Measurements from ENCODE around the gene DNAAF5.
"Not testable (repeated sequence)": the region's sequence is repeated elsewhere in the genome, so short reads cannot be mapped to it uniquely, and the experiment has no call there.

The DNAAF5 gene

DNA sequence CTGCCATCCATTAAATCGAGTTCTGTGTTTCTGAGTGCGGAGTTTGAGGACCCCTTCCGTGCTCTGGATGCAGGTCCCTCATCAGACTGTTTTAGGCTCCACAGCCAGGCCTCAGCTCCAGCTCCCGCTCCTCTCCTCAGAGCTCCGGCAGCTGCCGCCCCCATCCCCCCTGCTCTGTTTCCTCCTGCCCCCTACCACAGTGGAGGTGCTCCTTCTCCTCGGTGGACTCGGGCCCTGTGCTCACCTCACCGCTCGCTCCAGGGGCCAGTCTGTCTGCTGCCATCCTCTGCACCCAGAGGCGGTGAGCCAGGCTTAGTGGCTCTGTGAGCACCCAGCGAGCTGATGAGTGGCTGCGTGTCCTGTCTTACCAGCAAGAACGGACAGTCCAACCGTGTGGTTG, 21.9 kb downstream of the DNAAF5 start:
- no peak for DNase-seq

DNA sequence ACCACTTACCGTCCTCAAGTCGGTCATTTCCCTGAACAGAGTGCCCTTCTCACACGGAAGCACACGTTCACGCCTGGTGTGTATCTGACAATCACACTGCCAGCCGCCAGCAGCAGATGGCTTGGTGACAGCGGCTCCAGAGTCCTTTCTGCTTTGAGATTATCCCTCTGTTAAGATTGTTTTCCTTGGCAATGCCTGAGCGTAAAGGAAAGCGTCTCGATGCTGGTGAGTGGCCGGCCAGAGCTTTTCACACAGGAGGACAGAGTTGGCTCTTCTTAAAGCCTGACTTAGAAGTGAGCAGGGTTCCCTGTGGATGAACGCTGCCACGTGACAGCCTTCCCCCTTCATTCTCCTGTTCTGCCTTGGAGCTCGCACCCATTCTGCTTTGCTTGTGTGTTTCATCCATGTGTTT, 22.6 kb downstream of the DNAAF5 start:
- no peak for DNase-seq

DNA sequence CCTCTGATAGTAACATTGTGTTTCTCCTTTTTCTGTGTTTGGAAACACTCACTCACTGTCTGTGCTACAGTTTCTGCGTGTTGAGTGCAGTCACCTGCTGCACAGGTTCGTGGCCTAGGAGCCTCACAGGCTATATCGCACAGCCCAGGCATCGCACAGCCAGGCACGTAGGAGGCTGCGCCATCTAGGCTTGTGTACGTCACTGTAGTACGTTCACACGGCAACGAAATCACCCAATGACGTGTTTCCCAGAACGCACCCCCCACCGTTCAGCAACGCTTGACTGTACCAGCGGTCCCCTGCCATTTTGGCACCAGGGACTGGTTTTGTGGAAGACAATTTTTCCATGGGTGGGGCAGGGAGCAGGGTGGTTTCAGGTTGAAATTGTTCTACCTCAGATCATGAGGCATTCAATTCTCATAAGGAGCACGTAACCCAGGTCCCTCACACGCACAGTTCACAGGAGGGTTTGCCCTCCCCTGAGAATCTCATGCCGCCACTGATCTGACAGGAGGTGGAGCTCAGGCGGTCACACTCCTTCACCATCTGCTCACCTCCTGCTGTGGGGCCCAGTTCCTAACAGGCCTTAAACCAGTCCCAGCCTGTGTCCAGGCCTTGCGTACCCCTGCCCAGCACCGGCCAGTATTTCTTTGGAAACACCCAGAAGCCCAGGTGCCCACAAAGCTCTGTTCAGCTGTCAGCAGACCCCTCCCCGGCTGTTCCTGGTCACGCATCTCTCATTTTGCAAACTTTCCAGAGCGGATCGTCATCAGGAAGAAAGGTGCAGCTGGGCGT, 23.8 kb downstream of the DNAAF5 start:
- DNase-seq = no peak

DNA sequence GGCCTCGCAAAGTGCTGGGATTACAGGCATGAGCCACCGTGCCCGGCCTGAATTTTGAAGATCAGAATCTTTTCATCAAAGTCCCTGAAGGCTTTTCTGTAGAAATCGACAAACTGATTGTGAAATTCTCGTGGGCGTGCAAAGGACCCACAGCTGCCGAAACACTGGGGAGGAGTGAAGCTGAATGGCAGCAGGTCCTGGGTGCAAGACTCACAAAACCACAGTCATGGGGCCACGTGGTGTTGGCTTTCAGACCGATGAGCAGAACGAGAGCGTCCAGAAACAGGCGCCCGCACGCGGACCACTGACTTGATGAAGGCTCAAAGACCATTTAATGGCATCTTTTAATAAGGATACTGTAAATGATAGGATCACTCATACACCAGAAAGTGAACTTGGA, 25.3 kb downstream of the DNAAF5 start:
- DNase-seq = no peak

DNA sequence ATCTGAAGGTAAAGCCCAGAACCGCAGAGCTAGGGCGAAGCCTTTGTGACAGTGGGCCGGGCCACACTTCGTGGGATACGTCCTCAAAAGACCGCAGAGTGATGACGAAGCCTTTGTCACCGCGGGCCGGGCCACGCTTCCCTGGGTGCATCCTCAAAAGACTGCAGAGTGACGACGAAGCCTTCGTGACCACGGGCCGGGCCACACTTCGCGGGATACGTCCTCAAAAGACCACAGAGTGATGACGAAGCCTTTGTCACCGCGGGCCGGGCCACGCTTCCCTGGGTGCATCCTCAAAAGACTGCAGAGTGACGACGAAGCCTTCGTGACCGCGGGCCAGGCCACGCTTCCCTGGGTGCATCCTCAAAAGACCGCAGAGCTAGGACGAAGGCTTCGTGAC, 25.8 kb downstream of the DNAAF5 start:
- DNase-seq = not testable (repeated sequence)

DNA sequence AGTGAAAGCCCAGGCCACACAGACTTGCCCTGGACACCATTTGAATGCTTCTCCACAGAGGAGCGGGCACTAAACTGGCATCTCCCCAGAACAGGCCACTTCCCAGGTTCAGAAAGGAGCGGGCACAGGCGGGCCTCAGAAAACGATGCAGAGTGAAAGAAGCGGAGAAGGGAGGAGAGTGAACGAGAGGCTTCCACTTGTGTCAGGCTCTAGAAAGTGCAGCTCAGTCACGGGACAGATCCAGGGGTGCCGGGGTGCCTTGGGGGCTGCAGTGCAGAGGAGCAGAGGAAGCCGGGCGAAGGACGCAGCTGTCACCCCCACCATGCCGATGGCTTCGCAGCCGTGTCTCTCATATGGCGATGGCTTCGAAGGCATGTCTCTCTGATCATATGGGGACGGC, 26.7 kb downstream of the DNAAF5 start:
- DNase-seq = no peak

DNA sequence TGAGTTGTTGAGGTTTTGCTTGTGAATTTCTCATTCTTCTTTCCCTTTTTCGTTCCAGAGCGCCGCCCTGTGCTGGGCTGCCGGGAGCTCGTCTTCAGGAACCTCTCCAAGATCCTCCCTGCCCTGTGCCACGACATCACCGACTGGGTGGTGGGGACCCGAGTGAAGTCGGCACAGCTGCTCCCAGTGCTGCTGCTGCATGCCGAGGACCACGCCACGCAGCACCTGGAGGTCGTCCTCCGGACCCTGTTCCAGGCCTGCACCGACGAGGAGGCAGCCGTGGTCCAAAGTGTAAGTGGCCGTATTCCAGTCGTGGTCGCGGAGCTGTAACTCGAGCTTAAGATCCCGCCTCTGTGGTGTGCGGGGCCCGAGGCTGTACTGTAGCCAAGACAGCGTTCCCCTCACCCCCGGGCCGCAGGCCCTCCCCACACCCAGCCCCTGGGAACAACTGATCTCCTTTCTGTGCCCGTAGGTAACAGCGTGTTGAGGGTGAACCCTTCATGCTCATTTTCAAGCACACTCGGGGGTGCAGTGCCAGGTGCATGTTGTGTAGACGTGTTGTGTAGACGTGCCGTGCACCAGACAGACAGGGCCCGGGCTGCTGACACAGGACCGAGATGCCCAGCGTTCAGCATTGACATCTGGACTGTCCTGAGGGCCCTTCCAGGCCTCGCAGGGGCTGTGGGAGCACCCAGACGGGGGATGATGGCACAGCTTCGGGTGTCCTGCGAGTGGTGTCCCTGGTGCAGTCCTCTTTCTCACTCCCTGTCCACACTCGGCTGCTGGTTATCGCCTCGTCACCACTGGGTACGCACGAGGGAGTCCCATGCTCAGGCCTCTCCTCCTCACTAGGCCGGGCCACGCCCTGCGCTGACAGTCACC, 28.3 kb downstream of the DNAAF5 start:
- no peak for DNase-seq

DNA sequence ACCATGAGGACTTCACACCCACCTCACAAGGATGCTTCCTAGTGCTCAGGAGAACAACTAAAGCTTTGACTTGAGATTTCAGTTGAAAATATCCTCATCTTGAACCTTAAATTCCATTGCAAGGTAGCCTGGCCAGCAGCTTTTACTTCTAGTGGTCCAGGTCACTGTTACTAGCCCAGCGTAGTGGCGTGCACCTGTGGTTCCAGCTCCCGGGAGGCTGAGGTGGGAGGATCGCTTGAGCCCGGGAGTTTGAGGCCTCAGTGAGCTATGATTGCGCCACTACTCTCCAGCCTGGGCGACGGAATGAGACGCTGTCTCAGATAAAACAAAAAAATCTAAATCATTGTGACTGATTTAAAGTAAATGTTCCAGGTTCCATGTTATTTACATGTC, 28.9 kb downstream of the DNAAF5 start:
- no peak for DNase-seq

DNA sequence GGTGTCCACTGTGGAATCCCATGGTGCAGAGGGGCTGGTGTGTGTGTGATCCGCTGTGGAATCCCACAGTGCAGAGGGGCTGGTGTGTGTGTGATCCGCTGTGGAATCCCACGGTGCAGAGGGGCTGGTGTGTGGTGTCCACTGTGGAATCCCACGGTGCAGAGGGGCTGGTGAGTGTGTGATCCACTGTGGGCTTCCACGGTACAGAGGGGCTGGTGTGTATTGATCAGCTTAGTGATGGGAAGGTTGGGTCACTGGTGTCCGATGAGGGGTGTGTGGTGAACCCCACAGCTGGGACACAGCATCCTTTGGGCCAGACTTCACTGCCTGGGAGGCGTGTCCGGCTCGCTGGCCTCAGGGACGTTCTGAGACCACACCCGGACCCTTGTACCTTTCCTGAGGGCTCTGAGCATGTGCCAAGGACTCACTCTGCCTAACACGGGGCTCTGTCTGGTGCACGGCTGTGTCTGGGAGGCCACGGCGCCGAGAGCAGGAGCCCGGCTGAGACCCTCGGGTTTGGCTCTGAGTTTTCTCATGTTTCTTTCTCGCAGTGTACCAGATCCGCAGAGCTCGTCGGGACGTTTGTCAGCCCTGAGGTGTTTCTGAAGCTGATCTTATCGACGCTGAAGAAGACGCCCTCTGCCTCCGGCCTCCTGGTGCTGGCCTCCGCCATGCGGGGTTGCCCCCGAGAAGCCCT, 29.9 kb downstream of the DNAAF5 start:
- DNase-seq = no peak

DNA sequence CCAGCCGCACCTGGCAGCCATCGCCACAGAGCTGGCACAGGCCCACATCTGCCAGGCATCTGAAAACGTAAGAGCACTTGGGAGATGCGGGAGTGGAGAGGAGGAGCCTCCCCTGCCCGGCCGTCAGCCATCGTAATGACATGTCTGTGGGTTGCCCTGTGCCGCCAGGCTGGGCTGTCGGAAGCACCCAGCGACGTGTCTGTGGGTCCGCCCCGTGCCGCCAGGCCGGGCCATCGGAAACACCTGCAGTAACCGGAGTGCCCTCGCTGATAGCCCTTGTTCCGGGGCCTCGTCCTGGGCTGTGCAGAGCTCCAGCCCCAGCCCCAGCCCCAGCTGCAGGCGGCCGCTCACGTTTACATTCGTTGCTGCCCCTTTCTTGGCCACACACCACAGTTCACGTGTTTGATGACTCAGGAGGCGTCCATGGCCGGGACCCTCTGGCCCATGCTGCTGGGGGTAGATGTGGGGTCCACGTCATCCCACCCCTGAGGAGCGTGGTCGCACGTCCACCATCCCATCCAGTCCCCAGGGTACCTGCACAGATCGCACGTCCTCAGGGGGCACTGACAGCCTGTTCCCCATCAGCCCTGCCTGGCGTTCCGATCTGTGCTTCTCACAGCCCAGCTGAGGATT, 30.5 kb downstream of the DNAAF5 start:
- no peak for DNase-seq

DNA sequence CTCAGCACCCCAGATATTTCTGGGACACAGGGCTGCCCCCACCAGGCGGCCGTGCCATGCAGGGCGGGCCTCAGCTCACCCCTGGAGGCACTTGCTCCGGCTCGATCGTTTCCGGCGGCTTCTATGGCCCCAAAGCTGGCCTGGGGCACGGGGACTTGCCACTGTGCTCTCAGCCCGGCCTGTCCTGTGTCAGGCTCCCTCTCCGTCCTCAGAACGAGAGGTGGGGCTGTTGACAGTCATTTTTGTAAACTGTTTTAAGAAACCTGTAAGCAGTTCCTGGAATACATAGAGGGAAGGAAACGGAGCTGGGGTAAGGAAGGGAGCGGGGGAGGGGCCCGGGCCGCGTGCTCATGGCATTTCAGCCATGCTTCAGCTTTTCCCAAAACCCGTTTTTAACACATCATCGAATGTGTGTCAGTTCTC, 31.3 kb downstream of the DNAAF5 start:
- DNase-seq = no peak

DNA sequence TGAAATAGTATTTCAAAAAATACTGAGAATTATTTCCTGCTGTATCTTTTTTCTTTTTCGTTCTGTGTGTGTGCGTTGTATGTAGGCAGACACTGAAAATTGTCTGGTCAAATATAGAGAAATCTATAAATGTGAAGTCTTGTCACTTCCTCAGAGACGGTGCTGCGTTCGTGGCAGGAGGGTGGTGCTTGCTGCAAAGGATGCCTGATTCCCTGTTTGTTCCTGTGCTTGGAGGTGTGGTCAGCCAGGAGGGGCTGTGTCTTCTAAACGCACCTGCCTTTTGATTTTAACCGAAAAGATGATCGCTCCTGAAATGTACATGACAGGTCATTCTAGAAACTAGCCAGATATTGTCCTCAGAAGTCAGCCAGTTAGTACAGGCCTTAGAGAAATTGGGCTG, 33.1 kb downstream of the DNAAF5 start:
- no peak for DNase-seq

DNA sequence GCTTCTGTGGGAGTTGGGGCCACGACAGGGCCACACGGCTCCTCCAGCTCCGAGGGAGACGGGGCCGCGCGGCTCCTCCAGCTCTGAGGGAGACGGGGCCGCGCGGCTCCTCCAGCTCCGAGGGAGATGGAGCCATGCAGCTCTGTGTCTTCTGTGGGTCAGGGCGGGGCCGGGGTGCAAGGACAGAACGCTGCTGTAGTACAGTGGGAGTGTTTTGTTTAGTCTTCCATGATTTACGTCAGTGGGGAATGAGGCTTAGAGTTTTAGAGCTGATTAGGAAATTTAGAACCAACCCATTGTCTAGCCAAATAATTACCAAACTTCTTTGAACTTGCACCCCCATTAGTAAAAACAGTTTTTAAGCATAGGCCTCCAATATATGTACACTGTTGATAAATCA, 33.5 kb downstream of the DNAAF5 start:
- no peak for DNase-seq

DNA sequence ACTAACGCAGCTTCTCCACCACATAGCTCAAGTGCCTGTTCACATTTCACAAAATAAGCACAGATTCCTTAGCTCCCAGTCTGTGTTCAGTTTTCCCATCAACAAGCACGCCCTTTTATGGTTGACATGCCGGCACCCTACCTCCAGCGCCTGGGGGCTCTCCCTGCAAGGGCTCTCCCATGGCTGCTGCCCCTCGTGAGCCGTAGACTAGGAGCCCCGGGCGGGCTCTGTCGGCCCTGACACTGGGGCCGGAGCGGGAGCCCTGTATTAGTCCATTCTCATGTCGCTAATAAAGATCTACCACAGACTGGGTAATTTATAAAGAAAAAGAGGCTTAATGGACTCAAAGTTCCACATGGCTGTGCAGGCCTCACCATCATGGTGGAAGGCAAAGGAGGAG, 34.6 kb downstream of the DNAAF5 start:
- no peak for DNase-seq

DNA sequence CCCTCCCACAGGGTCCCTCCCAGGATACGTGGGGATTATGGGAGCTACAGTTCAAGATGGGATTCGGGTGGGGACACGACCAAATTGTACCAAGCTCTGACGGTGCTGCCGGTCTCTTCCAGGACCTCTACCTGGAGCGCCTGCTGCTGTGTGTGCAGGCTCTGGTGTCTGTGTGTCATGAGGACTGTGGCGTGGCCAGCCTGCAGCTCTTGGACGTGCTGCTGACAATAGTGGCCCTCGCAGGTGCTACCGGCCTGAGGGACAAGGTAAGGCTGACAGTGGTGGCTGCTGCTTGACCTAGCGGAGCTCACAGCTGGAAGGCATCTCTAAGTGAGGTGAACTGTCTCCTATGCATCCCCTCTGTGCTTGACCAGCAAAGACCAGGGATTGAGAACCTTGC, 35.1 kb downstream of the DNAAF5 start:
- no peak for DNase-seq

DNA sequence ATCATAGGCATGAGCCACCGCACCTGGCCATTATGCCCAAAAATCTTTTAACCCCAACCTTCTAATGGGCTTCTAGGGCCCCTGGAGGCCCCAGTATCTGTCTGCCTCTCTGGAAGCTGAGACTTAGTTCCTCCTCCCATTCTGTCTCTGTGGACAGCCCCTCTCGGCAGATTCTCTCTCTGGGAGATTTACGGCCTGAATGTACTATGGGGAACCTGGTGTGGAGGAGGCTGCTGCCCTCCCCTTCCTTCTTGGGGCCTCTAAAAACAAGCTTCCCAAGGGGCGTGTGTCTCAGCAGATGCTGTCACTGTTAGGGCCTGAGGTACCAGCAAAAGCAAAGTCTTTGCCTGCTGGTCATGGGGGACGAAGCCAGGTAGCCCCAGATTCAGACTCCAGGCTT, 36.4 kb downstream of the DNAAF5 start:
- DNase-seq = no peak

DNA sequence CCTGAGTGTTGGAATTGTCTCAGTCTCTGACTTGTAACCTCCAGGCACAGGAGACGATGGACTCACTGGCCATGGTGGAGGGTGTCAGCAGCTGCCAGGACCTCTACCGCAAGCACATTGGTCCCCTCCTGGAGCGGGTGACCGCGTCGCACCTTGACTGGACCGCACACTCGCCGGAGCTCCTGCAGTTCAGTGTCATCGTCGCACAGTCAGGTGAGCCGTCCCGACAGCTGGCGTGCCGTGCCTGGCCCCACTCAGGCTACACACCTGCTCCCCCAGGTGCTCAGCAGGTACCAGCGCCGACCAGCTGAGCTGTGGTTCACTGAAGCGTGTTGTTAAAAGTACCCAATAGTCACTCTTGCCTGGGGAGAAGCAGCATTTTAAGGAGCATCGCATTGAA, 37.3 kb downstream of the DNAAF5 start:
- DNase-seq = no peak

DNA sequence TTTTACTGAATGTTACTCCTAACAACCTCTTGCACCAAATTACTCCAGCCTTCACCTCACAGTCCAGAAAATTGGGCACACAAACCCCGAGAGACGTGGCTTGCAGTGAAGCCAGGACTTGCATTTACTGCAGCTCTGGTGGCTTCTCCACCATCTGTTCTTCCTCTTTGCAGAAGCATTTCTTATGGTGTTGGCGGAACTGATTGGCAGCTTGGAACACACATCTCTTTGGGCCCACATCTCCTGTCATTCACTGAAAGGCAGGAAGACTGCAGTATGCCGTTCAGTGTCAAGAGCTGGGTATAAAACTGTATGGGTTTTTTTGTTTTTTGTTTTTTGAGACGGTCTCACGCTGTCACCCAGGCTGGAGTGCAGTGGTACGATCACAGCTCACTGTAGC, 38.9 kb downstream of the DNAAF5 start:
- no peak for DNase-seq

DNA sequence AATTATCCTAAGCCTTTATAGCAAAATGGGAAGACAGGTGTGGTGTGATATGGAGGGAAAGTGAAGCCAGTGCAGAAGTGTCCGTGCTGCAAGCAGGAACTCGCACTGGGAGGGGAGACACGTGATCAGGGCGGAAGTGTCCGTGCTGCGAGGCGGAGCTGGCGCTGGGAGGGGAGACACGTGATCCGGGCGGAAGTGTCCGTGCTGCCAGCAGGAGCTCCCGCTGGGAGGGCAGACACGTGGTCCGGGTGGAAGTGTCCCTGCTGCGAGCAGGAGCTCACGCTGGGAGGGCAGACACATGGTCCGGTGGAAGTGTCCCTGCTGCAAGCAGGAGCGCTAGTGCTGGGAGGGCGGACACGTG, 41.1 kb downstream of the DNAAF5 start:
- no peak for DNase-seq

DNA sequence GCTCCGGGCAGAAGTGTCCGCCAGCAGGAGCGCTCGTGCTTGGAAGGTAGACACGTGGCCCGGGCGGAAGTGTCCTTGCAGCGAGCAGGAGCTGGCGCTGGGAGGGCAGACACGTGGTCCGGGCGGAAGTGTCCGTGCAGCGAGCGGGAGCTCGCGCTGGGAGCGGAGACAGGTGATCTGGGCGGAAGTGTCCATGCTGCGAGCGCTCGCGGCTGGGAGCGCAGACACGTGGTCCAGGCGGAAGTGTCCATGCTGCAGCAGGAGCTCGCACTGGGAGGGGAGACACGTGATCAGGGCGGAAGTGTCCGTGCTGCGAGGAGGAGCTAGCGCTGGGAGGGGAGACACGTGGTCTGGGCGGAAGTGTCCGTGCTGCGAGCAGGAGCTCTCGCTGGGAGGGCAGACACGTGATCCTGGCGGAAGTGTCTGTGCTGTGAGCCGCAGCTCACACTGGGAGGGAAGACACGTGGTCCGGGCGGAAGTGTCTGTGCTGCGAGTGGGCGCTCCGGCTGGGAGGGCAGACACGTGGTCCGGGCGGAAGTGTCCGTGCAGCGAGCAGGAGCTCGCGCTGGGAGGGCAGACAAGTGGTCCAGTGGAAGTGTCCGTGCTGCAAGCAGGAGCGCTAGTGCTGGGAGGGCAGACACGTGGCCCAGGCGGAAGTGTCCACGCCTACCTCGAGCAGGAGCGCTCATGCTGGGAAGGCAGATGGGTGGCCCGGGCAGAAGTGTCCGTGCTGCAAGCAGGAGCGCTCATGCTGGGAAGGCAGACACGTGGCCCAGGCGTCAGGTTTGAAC, 41.6 kb downstream of the DNAAF5 start:
- DNase-seq = no peak

DNA sequence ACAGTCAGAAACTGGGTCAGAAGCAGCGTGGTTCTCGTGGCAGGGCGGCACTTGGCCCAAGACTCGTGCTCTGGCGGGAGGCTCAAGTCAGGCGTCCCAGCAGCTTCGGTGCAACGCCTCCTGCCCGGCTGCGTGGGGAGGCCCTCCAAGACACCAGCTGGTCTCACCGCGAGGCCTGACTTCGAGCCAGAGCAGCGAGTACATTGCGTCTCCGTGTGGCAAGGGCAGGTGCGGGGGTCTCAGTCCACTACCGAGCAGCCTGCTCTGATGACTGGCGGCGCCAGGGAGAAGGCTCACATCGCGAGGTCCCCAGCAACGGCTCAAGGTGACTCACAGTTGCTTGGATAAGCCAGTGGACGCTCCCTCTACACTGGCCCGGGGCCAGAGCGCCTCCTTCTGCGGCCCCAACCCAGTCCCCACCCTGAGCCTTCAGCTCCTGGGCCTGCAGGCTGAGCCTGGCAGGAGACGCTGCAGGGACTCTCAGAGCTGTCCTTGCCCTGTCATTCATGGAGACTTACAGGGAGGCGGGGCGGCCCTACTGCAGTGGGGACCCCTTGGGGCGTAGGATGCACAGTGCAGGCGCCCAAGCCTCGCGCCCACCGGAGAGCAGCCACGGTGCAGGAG, 42.5 kb downstream of the DNAAF5 start:
- no peak for DNase-seq

DNA sequence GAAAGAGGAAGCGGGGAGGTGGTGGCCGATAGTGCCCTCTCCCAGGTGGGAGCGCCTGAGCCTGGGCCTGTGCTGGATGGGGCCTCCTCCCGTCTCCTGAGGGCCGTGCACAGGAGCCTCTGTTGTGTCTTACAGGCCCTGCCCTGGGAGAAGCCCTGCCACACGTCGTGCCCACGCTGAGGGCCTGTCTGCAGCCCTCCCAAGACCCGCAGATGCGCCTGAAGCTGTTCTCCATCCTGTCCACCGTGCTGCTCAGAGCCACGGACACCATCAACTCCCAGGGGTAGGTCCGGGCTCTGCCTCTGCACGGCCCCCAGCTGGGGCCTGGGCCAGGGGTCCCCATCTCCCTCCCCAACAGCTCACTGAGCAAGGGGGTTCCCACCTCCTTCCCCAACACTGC, 43.8 kb downstream of the DNAAF5 start:
- no peak for DNase-seq
